Stimulated activated CD8-positive, alpha-beta memory T cell treated with anti-CD3 and anti-CD28 coated beads, Interleukin-2, amount 100 ng/mL, for 48 hours (primary cell): ENCODE results near the gene MEA1.
"Not testable (repeated sequence)": the region's sequence is repeated elsewhere in the genome, so short reads cannot be mapped to it uniquely, and the experiment has no call there.

Source experiments
- DNase-seq, 2 donors: peaks; one replicate each; pipeline ENCODE4 v3.0.0-alpha.2; 2020; ENCODE audit warnings: low read depth in 2 of 2

The MEA1 gene

GRCh38 chr6:43013843-43014433 lies at the start of gene MEA1, which contains the start of gene KLHDC3:
Gene MEA1, minus strand, starts transcription at chr6:43013946. Its CDS starts 133 bp downstream, at chr6:43013813.
Gene KLHDC3, plus strand, starts transcription at chr6:43014249. Its CDS starts 2,944 bp downstream, at chr6:43017193.
- DNase-seq: peak; percentile 97 to 98

DNA sequence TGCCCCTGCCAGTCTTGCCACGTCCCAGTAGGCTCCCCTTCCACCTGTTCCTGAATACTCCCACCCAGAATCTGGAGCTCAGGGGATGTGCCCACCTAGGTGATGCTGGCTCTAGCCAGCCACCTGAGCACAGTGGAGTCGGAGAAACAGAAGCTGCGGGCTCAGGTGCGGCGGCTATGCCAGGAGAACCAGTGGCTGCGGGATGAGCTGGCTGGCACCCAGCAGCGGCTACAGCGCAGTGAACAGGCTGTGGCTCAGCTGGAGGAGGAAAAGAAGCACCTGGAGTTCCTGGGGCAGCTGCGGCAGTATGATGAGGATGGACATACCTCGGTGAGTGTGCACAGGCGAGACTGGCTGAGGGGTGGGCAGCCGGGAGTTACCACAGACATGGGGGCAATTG lies 49.1 kb upstream of the MEA1 start:
- DNase-seq: no peak

GRCh38 chr6:43061861-43062260 lies 48.1 kb upstream of the MEA1 start:
- no peak for DNase-seq

GRCh38 chr6:43060755-43061633 lies 47.2 kb upstream of the MEA1 start:
- DNase-seq: no peak

GRCh38 chr6:43060034-43060754 lies 46.4 kb upstream of the MEA1 start:
- DNase-seq: no peak

DNA sequence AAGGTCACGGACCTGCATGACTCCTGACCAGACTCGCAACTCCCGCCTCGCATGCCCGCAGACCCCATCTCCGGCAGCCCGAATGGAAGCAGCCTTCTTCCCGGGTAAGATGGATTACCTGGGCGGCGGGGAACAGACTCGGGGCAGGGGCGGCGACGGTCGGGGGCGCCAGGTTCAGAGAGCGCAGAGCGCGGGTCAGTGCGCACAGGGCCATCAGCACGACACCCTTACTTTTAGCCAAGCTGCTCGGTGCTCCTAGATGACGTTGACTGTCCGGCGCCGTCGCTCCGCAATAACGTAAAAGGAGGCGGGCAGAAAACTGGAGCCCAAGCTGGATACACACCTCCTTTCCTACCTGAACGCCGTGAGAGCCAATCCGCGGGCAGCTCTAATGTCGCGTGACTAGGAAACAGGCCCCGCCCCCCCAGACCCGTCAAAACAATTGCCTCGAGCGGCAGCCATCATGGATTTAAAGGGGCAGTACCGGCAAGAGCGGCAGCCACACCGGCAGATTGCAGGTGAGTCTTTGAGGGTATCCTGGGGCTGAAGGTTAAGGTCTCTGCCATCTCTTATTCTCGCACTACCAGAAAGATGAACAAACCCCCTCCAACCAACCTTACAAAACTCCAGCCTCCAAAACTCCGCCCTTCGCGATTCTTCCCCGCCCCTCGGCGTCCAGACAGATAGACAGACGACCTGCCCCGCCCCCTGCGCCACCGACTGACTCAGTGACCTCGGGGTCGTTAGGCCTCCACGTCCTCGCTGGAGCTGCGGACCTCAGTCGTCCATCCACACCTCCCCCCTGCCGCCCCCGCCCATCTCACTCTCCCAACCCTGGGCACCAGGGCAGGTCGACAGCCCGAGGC lies 45.7 kb upstream of the MEA1 start, which contains the start of the genes KLC4 and MRPL2:
Gene KLC4, plus strand, starts transcription at position 464 of the 866 bp plus-strand sequence. CDS start 1,705 bp downstream, outside the sequence.
Gene MRPL2, minus strand, starts transcription at position 267 of the 866 bp plus-strand sequence. Its CDS starts 53 bp downstream, at position 214.
- peak; percentile 94 to 98 for DNase-seq

GRCh38 chr6:43058531-43058930 lies 44.8 kb upstream of the MEA1 start:
- DNase-seq: no peak

DNA sequence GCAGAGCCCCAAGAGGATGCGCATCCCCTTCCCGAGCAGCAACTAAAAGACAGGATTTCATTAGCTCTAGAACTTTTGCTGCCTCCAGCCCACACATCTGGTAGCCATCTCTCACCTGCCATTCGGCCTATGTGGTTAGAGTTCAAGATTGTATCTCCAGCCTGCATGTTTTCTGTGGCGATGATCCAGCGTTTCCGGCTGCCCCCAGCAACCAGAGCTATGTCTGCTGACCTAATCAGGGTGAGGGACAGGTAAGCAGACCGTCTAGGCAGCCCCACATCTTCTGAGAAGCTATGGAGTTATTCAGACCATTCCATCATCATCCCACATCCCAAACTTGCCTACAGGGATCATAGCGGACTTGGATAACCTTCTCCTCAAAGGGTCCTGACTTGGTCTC lies 42.2 kb upstream of the MEA1 start:
- no peak for DNase-seq

- no peak for DNase-seq
These were observed 40.6 kb upstream of the MEA1 start for GRCh38 chr6:43054206-43054943.

- peak; percentile 85 to 88 for DNase-seq
These were observed 39.9 kb upstream of the MEA1 start, which contains the start of gene CUL7 for GRCh38 chr6:43053545-43054205. Gene CUL7, minus strand, starts transcription at chr6:43053851. Its CDS starts 1,063 bp downstream, at chr6:43052788.

DNA sequence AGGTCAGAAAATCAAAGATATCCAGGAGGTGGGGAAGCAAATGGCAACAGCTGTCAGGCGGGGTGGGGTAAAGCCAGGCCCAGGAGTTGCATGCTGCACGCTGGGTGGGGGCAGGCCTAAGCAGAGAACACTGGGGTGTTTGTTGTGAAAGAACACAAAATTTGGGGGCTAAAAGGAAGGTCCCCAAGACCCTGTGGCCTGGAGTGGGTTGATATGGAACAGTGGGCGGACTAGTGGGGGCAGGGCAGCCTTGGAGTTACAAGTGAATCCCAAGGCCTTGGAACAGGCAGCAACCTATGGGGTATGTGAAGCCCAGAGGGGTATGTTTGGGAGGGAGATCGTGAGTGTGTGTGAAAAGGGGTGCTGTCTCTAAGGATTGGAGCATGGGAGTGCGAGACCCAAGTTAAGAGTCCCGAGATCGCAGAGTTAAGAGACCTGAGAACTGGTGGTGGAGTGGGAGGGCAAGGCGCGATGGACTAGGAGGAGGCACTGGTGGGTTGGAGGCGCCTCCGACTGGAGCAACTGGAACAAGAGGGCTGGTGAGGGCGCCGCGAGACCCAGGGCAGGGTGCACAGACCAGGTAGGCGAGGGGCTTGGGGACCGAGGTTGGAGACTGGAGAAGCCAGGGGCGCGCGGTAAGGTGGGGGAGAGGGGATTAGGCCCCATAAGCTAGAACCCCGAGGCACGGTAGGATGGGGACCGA lies 39.2 kb upstream of the MEA1 start:
- no peak for DNase-seq

GRCh38 chr6:43052225-43052841 lies 38.6 kb upstream of the MEA1 start:
- no peak for DNase-seq

DNA sequence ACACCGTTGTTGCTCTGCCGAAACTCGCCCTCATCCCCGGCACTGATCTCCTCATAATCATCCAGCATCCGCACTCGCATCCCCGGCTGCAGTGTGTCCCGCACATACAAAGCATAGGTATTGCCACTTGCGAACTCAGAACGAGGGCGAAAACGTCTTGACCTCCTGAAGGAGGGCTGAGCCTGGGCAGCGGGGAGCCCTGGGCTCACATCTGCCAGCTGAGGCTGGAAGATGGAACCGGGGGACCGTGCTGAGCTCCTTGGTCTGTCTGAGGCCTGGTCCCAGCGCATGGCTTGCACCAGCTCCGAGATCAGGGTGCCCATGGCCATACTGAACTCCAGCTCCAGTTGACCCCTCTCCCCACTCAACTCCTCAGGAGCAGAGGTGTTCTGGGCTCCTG lies 37.2 kb upstream of the MEA1 start:
- DNase-seq: no peak

DNA sequence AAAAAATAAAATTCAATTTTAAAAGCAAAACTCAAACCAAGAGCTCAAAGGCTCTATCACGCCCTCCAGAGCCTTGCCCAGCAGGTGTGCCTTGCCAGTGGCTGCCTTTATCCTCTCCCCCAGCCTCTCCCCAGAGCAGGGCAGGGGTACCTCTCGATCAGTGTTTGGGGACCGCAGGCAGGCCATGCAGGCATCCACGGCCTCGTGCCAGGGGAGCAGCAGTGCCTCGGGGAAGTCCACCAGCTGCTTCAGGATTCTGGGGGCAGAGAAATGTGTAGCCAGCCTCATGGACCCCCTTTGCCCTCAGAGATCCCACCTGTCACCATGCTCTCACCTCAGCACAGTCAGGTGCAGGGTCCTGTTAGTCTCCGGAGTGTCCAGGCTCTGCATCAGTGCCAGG lies 34.3 kb upstream of the MEA1 start:
- no peak for DNase-seq

DNA sequence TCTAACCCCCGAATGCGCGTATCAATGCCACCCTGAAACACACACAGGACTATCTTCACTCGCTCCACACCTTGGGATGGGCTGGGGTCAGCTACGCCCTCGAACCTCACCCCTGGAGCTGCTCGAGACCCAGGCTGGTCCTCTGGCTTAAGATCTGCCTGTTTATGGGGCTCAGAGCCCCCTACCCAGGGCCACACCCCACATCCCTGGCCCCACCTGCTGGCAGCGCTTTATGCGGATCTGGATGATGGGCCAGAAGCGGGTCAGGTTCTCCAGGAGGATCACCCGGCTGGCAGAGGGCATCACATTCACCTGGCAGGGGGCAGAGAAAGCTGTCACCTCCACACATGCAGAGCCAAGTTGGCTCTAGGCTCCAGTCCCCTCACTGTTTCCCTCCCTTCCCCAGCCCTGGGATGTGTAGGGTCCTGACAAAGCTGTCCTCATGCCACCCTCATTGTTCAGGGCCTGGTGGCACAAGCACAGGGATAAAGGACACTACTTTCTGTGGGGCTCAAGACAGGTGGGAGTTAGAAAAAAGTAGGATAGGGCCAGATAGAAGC lies 31.7 kb upstream of the MEA1 start:
- no peak for DNase-seq

DNA sequence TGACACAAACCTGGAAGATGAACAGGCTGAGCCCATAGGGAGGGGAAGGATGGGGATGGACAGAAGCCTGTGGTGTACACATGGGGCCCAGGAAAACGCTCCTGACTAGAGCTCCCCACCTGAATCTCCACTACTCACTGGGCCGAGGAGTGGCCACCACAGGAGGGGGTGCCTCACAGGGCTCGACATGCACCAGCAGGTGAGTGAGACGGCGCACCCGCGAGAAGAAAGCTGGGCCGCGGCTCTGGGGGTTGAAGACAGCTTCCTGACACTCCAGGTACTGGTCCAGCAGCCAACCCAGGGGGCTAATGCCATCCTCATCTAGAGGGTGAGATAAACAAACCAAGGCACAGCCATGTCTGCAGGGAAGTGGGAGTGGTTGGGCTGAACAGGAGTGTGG lies 29.6 kb upstream of the MEA1 start:
- no peak for DNase-seq

DNA sequence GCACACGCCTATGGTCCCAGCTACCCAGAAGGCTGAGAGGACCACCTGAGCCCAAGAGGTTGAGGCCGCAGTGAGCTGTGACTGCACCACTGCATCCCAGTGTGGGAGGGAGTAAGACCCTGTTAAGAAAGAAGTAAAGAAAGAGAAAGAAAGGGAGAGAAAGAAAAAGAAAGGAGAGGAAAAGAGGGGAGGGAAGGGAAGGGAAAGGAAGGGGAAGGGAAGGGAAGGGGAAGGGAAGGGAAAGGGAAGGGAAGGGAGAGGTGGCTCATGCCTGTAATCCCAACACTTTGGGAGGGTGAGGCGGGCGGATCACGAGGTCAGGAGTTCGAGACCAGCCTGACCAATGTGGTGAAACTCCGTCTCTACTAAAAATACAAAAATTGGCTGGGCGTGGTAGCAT lies 27.7 kb upstream of the MEA1 start:
- DNase-seq: not testable (repeated sequence)

- no peak for DNase-seq
These were observed 27.0 kb upstream of the MEA1 start for GRCh38 chr6:43040542-43041257.
